HG02678 (cell line): ENCODE measurements around the gene CAMK2B.

ENCODE experiments used
- ATAC-seq: cut with Tn5 transposase; IDR thresholded peaks from one replicate; pipeline ENCODE4 v1.9.1; 2021; ENCODE audit warnings: mild to moderate bottlenecking, moderate library complexity; ENCODE audit not compliant: unreplicated experiment

Gene CAMK2B

GRCh38 chr7:44330331-44330730, 4.9 kb upstream of the CAMK2B start:
- ATAC-seq, result no peak

- ATAC-seq, result no peak
Measured at GRCh38 chr7:44329888-44330287, 4.5 kb upstream of the CAMK2B start.

- ATAC-seq, result no peak
Measured at GRCh38 chr7:44329081-44329480, 3.7 kb upstream of the CAMK2B start.

GRCh38 chr7:44327981-44328380, 2.6 kb upstream of the CAMK2B start:
- no peak for ATAC-seq

GRCh38 chr7:44326261-44327125, 1.1 kb upstream of the CAMK2B start:
- no peak for ATAC-seq

GRCh38 chr7:44325811-44326241, 432 bp upstream of the CAMK2B start:
- no peak for ATAC-seq

GRCh38 chr7:44324481-44325200, 753 bp downstream of the CAMK2B start:
- ATAC-seq, result no peak

GRCh38 chr7:44324204-44324480, 1.3 kb downstream of the CAMK2B start:
- ATAC-seq, result no peak

GRCh38 chr7:44323381-44324203, 1.8 kb downstream of the CAMK2B start:
- no peak for ATAC-seq

GRCh38 chr7:44322631-44323363, 2.6 kb downstream of the CAMK2B start:
- ATAC-seq, result no peak

- ATAC-seq, result no peak
Measured at GRCh38 chr7:44321796-44322195, 3.6 kb downstream of the CAMK2B start.

- no peak for ATAC-seq
Measured at GRCh38 chr7:44320794-44321371, 4.5 kb downstream of the CAMK2B start.

- ATAC-seq, result no peak
Measured at GRCh38 chr7:44320141-44320540, 5.3 kb downstream of the CAMK2B start.

- ATAC-seq, result no peak
Measured at GRCh38 chr7:44318332-44318731, 7.1 kb downstream of the CAMK2B start.

GRCh38 chr7:44315301-44315903, 10.0 kb downstream of the CAMK2B start:
- ATAC-seq, result no peak

GRCh38 chr7:44313621-44314031, 11.8 kb downstream of the CAMK2B start:
- no peak for ATAC-seq

GRCh38 chr7:44313016-44313415, 12.4 kb downstream of the CAMK2B start:
- ATAC-seq, result no peak

- ATAC-seq, result no peak
Measured at GRCh38 chr7:44311561-44312495, 13.6 kb downstream of the CAMK2B start.
